DOHH2 (cell line): ENCODE measurements around the gene EPHA10.

Experiments used
- H3F3A ChIP-seq: fragments of 200-600 bp; sonication (generic), shearing (Covaris generic); 2 replicates; pipeline ENCODE4 v1.6.0; 2016; ENCODE audit warnings: antibody characterized with exemption, mild to moderate bottlenecking; ENCODE audit not compliant: control insufficient read depth, insufficient read depth
- H3K27ac ChIP-seq: fragments of 200-600 bp; sonication (generic); 2 replicates; pipeline ENCODE4 v1.5.1; 2014; ENCODE audit warnings: low read depth, mild to moderate bottlenecking, low read length, moderate library complexity
- H3K27me3 ChIP-seq: fragments of 200-600 bp; sonication (generic); 2 replicates; pipeline ENCODE4 v1.6.1; 2014; ENCODE audit warnings: mild to moderate bottlenecking, low read length, mixed read lengths; ENCODE audit not compliant: control insufficient read depth
- H3K36me3 ChIP-seq: fragments of 200-600 bp; sonication (generic); 2 replicates; pipeline ENCODE4 v1.6.1; 2014; ENCODE audit warnings: mild to moderate bottlenecking, low read length, moderate library complexity, mixed read lengths; ENCODE audit not compliant: control insufficient read depth
- H3K4me1 ChIP-seq: fragments of 200-600 bp; sonication (generic); 2 replicates; pipeline ENCODE4 v1.6.1; 2014; ENCODE audit warnings: mild to moderate bottlenecking, low read length, mixed read lengths; ENCODE audit not compliant: control insufficient read depth
- H3K4me2 ChIP-seq: fragments of 200-600 bp; sonication (generic); 2 replicates; pipeline ENCODE4 v1.6.0; 2014; ENCODE audit warnings: mild to moderate bottlenecking, low read length, moderate library complexity
- H3K4me3 ChIP-seq: fragments of 200-600 bp; sonication (generic); 2 replicates; pipeline ENCODE4 v1.5.1; 2014; ENCODE audit warnings: mild to moderate bottlenecking, low read length, mixed read lengths
- H3K79me2 ChIP-seq: fragments of 200-600 bp; sonication (generic); 2 replicates; pipeline ENCODE4 v1.6.1; 2014; ENCODE audit warnings: mild to moderate bottlenecking, low read length, mixed read lengths; ENCODE audit not compliant: control insufficient read depth
- H3K9me2 ChIP-seq: fragments of 200-600 bp; sonication (generic); replicated peaks from 2 replicates; pipeline ENCODE4 v1.6.1; 2014; ENCODE audit warnings: mild to moderate bottlenecking, low read length, mixed read lengths; ENCODE audit not compliant: control insufficient read depth
- H3K9me3 ChIP-seq: fragments of 200-600 bp; sonication (generic); 2 replicates; pipeline ENCODE4 v1.6.1; 2014; ENCODE audit warnings: antibody characterized with exemption, low read length, mixed read lengths; ENCODE audit not compliant: control insufficient read depth, insufficient read depth
- H4K20me1 ChIP-seq: fragments of 200-600 bp; sonication (generic); 2 replicates; pipeline ENCODE4 v1.6.0; 2014; ENCODE audit warnings: low read depth, mild to moderate bottlenecking, antibody characterized with exemption, low read length, moderate library complexity; ENCODE audit not compliant: control insufficient read depth, insufficient read depth
- CTCF ChIP-seq: fragments of 200-600 bp; sonication (generic); IDR thresholded peaks from one replicate; pipeline ENCODE4 v1.5.1; 2014; ENCODE audit warnings: antibody characterized with exemption, mild to moderate bottlenecking, low read depth, low read length; ENCODE audit not compliant: poor library complexity, severe bottlenecking
- EZH2phosphoT487 ChIP-seq: fragments of 200-600 bp; sonication (generic); IDR thresholded peaks from 2 replicates; pipeline ENCODE4 v1.6.1; 2017; ENCODE audit warnings: borderline replicate concordance, mild to moderate bottlenecking, antibody characterized with exemption, low read length, moderate library complexity, mixed read lengths

EPHA10 gene

GRCh38 chr1:37731312-37732019 lies 33.5 kb downstream of the EPHA10 start:
- no peak overlapping the region for H3K4me3 ChIP-seq
- no peaks in the 10 kb centered on the region for H3F3A ChIP-seq
- TF ChIP-seq EZH2phosphoT487 (no peak), CTCF (no peak)
- H3K9me2 ChIP-seq = no peaks in the 10 kb centered on the region
- H4K20me1 ChIP-seq = no peaks in the 10 kb centered on the region
- H3K4me2 ChIP-seq = no peak overlapping the region
- no peaks in the 10 kb centered on the region for H3K79me2 ChIP-seq
- no peak overlapping the region for H3K27ac ChIP-seq
- H3K4me1 ChIP-seq = no peaks in the 10 kb centered on the region
- peaks cover 7% of the 10 kb centered on the region; the same call in 1 of the 2 replicates for H3K27me3 ChIP-seq
- H3K36me3 ChIP-seq = no peaks in the 10 kb centered on the region
- no peaks in the 10 kb centered on the region for H3K9me3 ChIP-seq

- Histone ChIP-seq H3K9me2 (no peaks in the 10 kb centered on the region), H3K36me3 (no peaks in the 10 kb centered on the region), H4K20me1 (no peaks in the 10 kb centered on the region), H3K27ac (no peak overlapping the region), H3K4me1 (no peaks in the 10 kb centered on the region), H3K4me2 (no peak overlapping the region), H3F3A (no peaks in the 10 kb centered on the region), H3K79me2 (no peaks in the 10 kb centered on the region), H3K27me3 (peaks cover 9% of the 10 kb centered on the region; the same call in 1 of the 2 replicates), H3K4me3 (no peak overlapping the region), H3K9me3 (no peaks in the 10 kb centered on the region)
- TF ChIP-seq EZH2phosphoT487 (no peak), CTCF (no peak)
Measured at GRCh38 chr1:37730376-37730775, 34.5 kb downstream of the EPHA10 start.

- Histone ChIP-seq H3K79me2 (no peaks in the 10 kb centered on the region), H3K36me3 (no peaks in the 10 kb centered on the region), H3K4me3 (no peak overlapping the region), H3K4me2 (no peak overlapping the region), H3K4me1 (no peaks in the 10 kb centered on the region), H4K20me1 (no peaks in the 10 kb centered on the region), H3K9me2 (no peaks in the 10 kb centered on the region), H3K27me3 (peaks cover 9% of the 10 kb centered on the region; the same call in 1 of the 2 replicates), H3K9me3 (no peaks in the 10 kb centered on the region), H3F3A (no peaks in the 10 kb centered on the region), H3K27ac (no peak overlapping the region)
- no peak for TF ChIP-seq EZH2phosphoT487
- no peak for TF ChIP-seq CTCF
Measured at GRCh38 chr1:37728416-37728815, 36.5 kb downstream of the EPHA10 start.
